GM19025 (cell line): Measurements from ENCODE around the gene PELI1.

Experiments used
- ATAC-seq: cut with Tn5 transposase; IDR thresholded peaks from one replicate; pipeline ENCODE4 v1.9.1; 2021; ENCODE audit warnings: mild to moderate bottlenecking, low read depth, moderate library complexity; ENCODE audit not compliant: unreplicated experiment

Gene PELI1

DNA sequence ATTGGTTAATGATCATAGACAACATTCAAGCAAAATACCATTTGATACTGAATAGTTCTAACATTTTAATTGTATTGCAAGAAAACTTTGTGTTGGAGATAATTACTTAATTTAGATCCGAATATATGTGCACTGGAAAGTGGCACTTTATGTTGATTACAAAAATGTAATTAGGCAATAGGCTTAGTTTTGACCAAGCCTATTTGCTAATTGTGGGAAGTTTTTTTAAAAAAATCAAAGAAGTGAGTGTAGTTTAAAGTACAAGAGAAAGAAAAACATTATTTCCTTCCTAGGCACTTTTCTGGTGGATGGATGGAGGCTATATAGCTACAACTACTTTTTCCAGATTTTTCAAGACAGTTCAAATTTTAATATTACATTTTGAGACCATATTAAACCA is 18.3 kb upstream of the PELI1 start:
- ATAC-seq = no peak

DNA sequence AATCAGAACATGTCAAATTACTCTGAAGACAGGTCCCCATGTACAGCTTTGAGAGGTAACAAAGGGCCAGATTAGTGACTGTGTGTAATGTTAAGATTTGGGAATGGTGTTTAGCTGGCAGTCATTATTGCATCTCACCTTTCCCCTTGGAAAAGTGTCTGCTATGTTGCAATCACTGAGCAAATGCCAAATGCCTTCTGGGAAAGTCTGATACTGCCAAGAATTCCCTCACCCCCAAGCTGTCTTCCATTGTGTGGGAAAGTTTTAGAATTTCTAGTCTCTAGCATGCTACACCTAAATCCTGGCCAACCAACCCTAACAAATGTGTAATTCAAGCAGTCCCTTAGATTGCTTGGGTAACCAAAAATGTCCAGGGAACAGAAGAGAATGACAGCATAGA is 13.6 kb upstream of the PELI1 start:
- no peak for ATAC-seq

DNA sequence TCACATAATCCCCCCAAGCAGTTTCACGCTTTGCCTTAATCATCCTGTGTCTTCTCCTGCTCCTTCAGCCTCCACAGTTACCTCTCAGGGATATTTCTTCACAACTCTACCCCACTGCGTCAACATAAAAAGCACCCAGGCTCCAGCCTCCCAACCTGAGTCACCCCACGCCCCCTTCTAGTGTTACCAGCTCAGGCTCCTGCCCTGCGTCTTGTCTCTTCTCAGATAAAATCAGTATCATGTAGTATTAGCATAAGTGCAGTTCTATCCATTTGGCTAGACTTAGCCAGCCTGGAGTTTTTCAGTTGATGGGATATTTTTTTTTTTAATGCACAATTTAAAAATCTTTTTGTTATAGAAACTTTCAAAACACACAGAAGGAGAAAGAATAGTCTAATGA is 9.6 kb upstream of the PELI1 start:
- ATAC-seq = no peak

DNA sequence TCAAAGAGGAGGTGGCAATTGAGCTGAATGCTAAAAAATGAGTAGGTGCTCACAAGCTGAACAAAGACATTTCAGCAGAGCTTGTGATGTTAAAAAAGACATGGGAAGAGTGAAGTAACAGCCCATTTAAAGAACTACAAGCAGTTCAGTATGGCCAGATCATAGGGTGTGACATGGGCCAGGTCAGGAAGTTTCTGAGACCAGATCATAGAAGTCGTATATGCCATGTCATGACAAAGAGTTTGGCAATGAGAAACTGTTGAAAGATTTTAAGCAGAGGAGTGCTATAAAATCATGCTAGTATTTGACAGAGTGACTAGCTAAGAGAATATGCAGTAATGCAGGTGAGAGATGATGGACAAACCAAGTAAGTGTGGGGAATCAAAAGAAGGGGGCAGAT is 7.3 kb upstream of the PELI1 start:
- ATAC-seq = no peak

DNA sequence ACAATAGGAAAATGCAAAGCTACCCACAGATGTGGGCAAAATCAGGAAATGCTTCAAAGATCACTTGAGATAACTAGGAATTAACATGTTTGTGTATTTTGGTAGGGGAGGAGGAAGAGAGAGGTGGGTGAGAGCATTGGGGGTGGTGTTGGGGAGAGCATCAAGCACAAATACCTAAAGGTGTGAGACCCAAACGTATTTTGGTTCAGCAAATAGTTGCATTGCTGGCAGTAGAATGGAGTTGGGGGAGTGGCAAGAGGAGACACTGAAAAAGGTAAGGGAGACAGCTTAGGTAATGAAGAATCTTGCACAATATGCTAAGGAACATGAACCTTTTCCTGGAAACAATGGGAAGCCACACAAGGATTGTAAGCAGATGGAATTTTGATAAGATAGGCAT is 1.5 kb upstream of the PELI1 start:
- ATAC-seq = no peak

DNA sequence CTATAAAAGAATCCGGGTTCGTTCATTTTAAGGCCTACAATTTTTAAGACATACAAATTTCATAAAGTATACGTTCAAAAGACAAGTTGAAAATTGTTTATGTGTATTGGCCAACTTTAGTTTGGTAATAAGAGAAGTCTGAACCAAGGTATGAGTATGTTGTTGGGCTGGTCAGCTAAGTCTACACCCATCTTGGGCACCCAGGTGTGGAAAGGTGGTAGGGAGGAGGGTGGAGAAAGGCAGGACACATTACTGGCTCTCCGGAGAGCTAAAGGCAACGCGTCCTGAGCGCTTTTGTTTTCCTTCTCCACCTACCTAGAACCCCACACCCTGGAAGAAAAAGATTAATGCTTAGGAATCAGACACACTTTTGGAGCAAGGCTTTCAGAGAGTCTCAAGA is 899 bp upstream of the PELI1 start:
- ATAC-seq = no peak

DNA sequence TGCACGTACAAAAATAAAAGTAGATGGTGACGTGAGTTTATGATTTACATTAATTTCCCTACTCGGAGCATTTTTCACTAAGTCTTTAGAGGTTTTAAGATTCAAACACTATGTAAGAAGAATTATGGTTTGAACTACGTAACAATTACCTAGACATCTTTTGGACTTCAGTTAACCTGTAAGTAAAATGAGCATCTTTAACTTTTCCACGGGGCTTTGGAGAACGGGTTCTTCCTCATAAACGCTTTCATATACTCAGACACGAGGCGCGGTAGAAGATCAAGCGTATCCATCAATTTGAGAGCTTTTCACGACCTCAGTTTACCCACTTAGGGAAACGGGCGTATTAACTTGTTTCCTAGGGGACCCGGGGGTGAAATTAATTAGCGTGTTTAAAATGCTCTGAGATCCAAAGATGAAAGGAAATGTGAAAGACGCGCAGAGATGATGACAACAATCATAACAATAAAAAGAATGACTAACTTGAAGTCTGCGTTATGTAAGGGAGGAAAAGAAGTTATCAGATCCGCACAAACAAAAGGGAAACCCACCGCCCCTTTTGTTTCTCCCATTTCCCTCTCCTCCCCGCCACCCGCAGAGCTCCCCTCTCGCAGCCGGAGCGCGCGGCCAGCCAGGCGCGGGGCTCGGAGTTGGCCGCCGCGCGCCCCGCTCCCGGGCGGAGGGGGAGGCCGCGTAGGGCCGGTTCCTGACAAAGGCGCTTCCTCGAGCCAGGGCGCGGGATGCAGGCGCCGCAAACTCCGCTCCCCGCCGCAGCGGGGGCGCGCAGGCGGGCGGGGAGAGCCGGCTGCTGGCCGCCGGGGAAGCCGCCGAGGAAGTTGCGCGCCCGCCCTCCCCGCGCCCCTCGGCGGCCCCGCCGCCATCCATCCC is 807 bp downstream of the PELI1 start:
- ATAC-seq = peak; percentile 20

DNA sequence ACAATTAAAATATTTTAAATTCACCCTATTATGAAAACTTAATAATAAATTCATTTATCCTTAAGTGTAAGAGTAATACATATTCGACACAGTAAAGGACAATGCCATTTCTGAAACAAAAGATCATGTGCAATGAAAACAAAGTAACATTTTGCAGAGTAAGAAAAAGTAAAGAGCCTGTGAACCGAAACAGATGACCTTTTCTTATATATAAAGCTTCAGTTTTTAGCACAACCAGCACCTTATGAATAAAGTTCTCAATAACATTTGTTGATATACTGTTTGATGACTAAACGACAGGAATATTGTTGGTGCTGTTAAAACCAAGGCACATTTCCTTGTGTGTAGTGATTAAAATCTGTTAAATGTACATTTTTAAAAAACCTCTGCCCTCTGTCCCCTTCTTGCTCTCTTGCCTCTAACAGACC is 1.5 kb downstream of the PELI1 start:
- ATAC-seq = no peak

DNA sequence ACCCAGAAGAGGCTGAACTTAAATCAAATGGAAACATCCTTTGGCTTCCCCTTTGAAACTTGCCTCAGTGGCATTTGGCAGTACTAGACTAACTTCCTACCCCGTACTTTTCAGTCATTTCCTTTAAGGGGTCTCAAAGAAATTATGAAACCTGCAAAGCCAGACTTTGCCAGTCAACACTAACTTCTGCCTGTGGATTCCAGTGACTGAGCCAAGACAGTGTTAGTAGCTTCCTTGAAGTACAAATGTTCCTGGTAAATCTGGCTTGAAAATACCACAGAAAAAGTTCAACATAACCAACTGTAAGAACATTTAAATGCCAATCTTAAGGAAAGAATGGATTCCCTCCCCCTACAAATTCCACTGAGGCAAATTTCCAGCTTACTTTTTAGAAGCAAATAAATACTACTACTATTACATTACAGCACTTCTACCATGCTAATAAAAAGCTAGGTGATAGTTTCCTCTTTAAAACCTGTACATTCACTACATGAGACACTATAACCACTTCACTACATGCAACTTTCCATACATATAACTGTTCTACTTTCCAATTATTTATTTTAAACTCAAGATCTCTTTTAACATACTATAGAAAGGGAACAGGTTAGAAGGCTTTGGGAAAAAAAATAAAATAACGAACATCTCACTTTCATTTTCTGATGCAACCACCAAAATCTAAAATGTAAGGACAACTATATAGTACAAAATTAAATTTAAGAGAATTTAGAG is 2.4 kb downstream of the PELI1 start:
- ATAC-seq = no peak

DNA sequence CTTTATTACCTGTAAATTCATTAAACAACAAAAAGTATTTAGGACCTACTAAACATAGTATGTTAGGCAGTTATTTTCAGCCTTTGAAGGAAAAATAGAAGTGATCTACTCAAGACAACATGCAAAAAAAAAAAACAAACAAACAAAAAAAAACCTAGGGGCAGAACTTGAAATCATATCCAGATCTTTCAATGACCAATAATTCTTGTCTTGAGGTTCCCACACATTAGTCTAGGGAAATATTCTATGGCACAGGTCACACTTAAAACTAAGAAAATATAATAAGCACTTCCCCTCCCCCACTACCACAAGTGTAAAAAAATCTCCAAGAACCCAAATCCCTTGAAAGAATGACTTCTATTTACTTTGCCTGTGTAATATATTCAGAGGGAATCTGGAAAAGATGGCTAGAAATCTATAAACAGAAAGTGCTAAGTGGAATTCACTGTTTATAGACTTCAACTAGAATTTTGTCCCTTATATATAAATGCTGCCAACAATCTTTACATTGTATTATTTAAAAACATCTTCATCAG is 3.5 kb downstream of the PELI1 start:
- no peak for ATAC-seq

DNA sequence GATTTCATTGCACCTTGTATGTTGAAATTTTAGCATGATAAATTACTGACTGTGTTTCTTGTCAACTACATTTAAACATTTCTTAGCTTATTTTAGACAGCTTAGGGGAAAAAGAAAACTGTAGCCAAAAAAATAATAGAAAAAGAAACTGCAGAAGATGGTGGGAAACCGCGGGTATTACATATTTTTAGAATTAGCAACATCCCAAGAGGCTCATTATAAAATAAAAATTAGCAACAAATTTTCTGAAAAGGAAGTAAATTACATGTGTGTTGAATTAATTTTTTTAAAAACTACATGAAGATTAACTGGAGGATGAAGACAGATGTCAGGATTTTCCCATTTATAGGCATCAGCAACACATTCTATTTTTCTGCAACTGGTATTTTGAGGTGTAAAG is 4.3 kb downstream of the PELI1 start:
- no peak for ATAC-seq

DNA sequence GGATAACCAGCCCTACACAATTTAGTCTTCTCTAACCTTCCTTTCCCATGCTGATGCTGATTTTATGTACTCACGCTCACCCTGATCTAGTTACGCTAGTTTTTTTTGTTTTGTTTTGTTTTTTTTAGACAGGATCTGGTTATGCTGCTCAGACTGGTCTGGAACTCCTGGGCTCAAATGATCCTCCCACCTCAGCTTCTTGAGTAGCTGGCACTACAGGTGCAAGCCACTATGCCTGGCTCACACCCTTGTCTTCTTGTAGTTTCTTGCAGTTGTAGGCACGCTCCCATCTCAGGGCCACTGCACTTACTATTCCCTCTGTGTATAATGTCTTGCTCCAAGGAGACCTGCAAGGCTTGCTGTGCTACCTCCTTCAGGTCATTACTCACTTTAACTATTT is 6.2 kb downstream of the PELI1 start:
- no peak for ATAC-seq

DNA sequence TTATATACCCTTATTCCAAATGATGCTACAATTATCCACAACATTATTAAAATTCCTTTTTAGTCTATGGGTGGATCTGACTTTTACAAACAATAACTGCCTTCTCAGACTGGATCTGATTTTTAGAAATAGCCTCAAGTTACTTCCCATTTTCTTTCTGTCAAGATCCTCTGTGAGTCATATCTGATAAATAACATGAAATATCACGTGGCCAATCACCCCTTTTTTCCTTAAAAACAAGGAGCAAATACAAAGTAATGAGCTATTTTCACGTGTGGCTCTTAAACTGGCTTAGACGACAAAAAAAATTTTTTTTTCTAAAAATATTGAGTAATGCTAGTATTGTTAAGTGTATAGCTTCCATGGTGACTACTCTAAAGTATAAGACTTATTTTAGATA is 6.7 kb downstream of the PELI1 start:
- ATAC-seq = no peak

DNA sequence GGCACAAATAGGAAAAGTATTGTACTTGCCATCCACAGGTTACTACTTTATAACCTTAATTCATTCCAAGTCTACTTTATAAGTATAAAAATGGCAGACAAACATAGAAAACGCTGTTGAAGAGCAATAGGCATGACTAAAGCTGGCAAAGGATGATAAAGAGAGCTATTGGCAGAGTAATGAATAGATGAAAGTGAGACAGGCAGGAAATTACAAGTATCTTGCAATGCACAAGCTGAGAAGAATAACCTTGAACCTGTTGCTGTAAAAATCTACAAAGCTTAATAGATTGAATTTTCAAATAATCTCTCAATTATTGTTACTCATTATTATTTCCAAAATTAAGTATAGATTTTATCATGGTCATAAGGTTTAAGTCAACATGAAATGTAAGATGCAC is 8.8 kb downstream of the PELI1 start:
- ATAC-seq = no peak

DNA sequence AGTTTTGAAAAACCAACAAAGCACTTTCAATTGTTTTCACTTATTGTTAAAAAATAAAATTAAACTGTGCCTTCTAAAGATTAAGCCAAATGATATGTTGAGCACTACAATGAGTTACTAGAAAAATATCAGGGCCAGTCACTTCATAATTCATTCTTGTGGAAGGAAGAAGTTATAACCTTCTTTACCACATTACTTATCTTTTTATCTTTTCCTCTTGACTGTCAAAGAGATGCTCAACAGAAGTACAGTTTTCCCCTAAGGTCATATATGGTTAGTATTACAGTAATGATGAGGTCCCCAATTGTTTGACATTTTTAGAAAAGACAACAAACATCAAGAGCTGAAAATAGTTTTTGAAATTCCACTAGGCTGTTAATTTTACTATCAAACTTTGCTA is 9.4 kb downstream of the PELI1 start:
- ATAC-seq = no peak

DNA sequence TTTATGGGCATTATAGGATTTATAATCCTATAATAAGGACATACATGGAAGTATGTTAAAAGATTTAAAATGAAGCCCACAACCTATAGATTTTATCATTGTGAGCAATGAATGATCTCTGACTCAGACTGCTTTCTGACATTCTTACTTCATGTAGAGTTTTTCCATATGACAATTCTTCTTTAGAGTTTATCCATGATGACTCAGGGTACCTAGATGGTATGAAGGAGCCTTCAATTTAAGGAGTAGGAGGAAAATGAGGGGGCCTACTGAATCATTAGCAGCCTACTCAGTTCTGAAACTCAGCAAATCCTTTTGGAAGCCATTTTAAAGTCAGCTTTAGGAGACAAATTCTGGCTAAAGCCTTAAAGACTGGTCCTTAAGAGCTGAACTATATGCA is 10.4 kb downstream of the PELI1 start:
- no peak for ATAC-seq

DNA sequence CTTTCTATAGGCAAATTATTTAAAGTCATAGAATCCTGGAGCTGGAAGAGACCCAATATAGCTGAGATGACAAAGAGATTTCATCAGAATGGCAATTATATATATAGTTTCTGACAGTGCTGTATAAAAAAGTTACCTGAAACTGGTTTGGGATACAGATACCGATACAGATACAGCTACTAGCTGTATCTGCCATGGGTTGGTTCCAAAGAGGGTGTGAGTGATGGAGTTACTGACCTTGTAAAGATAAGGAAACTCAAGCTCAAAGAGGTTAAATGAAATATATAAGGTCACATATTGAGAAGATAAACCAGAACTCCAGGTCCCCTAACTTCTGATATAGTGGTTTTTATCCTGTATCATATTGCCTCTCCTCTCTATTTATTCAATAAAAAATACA is 10.9 kb downstream of the PELI1 start:
- ATAC-seq = no peak

DNA sequence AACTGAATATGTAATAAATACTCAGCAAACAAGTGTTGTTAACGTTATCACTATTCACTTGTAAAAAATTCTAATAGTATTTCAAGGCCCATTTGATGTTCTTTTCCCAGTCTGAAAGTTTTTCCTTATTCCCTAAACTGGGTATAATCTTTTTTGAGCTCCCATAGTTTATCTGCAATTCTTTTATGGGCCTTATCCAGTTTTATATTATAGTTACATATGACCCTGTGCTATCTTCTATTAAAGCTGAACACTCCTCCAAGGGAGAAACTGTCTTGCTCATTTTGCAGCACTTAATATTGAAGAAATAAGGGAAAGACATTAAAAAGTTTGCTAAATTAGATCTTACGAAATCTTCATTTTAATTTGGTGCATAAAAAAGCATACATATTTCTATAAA is 13.9 kb downstream of the PELI1 start:
- ATAC-seq = no peak

DNA sequence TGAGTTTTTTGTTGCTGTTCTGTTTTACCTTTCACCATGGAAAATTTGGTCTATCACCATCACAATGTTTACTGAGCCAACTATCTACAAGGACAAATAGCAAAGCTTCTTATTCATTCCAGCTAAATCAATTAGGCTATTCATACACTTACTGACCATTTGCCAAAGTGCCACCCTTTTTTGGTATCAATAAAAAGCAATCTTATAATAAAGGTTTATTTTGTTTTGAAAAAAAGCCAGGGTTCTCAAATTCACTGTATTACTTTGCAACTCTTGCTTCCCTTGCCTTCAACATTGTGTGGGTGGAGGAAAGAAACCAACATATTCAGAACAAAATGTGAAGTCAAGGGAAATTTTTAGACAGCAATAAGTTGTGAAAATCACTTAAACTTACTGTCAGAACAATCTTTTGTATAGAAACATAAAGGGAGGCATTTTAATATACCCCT is 15.3 kb downstream of the PELI1 start:
- ATAC-seq = no peak

DNA sequence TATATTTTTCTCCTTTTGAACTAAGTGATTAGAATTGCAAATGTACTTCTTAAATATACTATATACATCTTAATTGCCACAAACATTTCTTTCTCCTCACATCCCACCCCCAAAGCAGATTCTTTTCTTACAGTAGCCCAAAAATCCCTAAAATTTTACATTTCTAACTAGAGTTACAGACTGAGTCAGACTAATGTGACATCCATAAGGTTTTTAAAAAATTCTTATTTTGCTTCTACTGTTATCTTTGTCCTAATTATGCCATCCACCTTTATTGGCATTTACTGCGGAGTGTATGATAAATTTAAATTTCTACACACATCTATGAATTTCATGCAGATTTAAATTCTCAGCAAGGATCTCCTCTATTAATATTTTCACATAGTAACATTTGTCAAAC is 15.8 kb downstream of the PELI1 start:
- no peak for ATAC-seq

DNA sequence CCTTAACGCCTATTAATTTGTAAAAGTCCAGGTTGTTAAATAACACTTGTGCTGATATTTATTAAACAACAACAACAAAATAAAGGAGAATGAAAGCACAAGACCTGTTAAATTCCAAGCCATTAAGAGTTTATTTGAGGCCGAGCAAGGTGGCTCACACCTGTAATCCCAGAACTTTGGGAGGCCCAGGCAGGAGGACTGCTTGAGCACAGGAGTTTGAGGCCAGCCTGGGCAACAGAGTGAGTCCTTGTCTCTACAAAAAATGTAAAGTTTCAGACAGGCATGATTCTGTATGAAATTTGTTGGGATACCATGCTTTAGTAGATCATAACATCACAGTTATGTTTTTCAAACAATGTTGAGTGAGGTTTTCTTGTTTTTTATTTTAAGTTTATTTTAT is 17.1 kb downstream of the PELI1 start:
- no peak for ATAC-seq

DNA sequence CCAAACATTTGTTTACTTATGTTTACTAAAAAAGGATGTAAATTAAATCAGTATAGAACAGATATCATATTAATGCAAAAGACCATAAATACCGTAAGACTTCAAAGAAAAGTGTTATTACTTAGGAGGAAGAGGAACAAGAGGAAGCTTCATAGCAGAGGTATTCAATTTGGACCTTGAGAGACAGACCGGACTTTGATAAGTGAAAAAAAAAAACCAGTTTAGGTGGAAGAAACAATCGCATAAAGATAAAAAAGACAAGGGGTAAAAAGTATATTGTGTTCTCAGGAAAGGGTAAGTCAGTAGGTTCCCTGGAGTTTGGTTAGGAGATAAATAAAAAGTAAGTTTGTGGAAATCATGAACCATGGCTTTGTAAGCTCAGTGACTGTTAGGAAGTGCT is 17.6 kb downstream of the PELI1 start:
- ATAC-seq = no peak
